KOPT-K1 (cell line): Measurements from ENCODE around the gene HRC.

ENCODE experiments used
- H3K27ac ChIP-seq: fragments of 200-600 bp; sonication (generic); 2 replicates; pipeline ENCODE4 v1.5.1; 2016; ENCODE audit warnings: antibody characterized with exemption, mild to moderate bottlenecking, low read depth, low read length; ENCODE audit not compliant: poor library complexity, severe bottlenecking
- H3K36me3 ChIP-seq: fragments of 200-600 bp; sonication (generic); 2 replicates; pipeline ENCODE4 v1.5.1; 2017; ENCODE audit warnings: antibody characterized with exemption, mild to moderate bottlenecking, low read length, moderate library complexity; ENCODE audit not compliant: insufficient read depth
- H3K9me3 ChIP-seq: fragments of 200-600 bp; sonication (generic); 2 replicates; pipeline ENCODE4 v1.5.1; 2017; ENCODE audit warnings: antibody characterized with exemption, low read length, mild to moderate bottlenecking; ENCODE audit not compliant: insufficient read depth, poor library complexity, severe bottlenecking

Gene HRC

GRCh38 chr19:49173198-49173597, 18.0 kb upstream of the HRC start:
- no peak overlapping the region for H3K27ac ChIP-seq
- H3K9me3 ChIP-seq, result no peaks in the 10 kb centered on the region
- no peaks in the 10 kb centered on the region for H3K36me3 ChIP-seq

GRCh38 chr19:49168421-49168820, 13.2 kb upstream of the HRC start:
- Histone ChIP-seq H3K9me3 (no peaks in the 10 kb centered on the region), H3K27ac (no peak overlapping the region), H3K36me3 (no peaks in the 10 kb centered on the region)

- Histone ChIP-seq H3K9me3 (no peaks in the 10 kb centered on the region), H3K36me3 (no peaks in the 10 kb centered on the region), H3K27ac (no peak overlapping the region)
These were observed 12.7 kb upstream of the HRC start for GRCh38 chr19:49167857-49168409.

GRCh38 chr19:49165865-49166301, 10.7 kb upstream of the HRC start:
- Histone ChIP-seq H3K36me3 (no peaks in the 10 kb centered on the region), H3K27ac (no peak overlapping the region), H3K9me3 (no peaks in the 10 kb centered on the region)

GRCh38 chr19:49165111-49165750, 10.0 kb upstream of the HRC start:
- Histone ChIP-seq H3K36me3 (no peaks in the 10 kb centered on the region), H3K9me3 (no peaks in the 10 kb centered on the region), H3K27ac (no peak overlapping the region)

DNA sequence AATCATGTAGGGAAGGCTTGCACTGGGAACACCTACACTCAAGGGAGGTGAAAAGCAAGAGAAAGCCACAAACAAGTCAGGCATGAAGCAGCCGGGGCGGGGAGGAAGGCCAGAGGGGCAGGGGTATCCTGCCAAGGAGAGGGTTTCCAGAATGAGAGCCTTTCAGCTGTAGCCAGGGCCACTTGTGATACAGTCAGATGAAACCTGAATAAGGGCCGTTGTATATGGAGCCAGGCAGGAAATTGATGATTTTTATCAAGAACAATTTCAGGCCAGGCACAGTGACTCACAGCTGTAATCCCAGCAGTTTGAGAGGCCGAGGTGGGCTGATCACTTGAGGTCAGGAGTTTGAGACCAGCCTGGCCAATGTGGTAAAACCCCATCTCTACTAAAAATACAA, 6.8 kb upstream of the HRC start:
- H3K9me3 ChIP-seq, result no peaks in the 10 kb centered on the region
- H3K36me3 ChIP-seq, result no peaks in the 10 kb centered on the region
- no peak overlapping the region for H3K27ac ChIP-seq

DNA sequence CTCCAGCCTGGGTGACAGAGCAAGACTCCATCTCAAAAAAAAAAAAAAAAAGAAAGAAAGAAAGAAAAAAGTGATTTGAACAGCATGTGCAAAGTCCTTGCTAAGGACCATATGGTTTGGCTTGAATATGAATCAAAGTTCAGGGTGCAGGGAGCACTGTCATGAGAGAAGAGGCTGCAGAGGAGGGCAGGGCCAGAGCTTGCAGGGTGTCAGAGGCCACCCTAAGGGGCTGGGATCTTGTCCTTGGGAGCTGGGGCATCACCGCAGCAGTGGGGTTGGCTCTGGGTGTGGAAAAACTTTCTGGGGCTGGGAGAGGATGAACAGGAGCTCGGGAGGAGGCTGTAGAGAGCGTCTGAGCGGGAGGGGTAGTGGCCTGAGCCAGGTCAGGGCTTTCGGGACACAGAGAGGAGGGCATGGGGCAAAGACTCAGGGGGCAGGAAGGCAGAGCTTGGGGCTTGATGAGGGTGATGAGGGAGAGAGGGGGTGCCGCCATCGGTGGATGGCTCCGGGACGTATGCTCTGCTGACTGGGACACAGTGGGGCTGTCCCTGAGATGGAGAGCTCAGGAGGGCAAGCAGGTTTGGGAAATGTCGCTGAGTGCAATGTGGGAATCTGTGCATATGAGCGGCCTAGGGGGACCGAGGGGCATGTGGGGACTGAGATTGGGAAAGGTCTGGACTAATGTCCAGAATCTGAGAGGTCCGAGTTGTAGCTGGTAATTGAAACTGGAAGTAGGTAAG, 5.4 kb upstream of the HRC start:
- H3K27ac ChIP-seq, result no peak overlapping the region
- no peaks in the 10 kb centered on the region for H3K9me3 ChIP-seq
- no peaks in the 10 kb centered on the region for H3K36me3 ChIP-seq

GRCh38 chr19:49157445-49158224, 2.4 kb upstream of the HRC start, which contains the start of gene TRPM4:
Gene TRPM4 (plus strand): TSS chr19:49157792. CDS start chr19:49157867, 75 bp downstream.
- Histone ChIP-seq H3K9me3 (no peaks in the 10 kb centered on the region), H3K36me3 (no peaks in the 10 kb centered on the region), H3K27ac (no peak within 1 kb of the TSS)

DNA sequence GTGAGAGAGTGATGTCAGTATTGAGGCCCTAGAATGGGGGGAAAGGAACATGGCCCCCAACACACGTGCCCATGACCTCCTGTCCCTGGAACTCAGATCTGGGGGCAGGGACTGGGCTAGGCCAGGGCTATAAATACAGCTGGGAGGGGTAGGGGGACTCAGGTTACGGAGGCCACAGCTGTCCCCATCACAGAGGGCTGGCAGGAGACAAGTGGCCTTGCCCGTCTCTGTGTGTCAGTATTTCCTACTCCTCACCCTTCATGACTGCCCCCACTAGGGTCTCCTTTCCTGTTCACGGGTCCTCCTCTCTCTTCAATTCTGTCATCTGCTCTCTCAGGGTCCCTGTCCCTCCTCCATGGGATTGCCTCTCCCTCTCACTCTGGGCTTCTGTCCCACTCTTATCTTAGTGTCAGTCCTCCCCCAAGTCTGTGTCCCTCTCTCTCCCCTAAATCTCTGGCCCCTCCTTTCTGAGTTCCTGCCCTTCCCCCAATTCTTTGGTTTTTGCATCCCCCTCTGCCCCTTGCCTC, 687 bp upstream of the HRC start:
- Histone ChIP-seq H3K9me3 (no peaks in the 10 kb centered on the region), H3K27ac (no peak overlapping the region), H3K36me3 (no peaks in the 10 kb centered on the region)

DNA sequence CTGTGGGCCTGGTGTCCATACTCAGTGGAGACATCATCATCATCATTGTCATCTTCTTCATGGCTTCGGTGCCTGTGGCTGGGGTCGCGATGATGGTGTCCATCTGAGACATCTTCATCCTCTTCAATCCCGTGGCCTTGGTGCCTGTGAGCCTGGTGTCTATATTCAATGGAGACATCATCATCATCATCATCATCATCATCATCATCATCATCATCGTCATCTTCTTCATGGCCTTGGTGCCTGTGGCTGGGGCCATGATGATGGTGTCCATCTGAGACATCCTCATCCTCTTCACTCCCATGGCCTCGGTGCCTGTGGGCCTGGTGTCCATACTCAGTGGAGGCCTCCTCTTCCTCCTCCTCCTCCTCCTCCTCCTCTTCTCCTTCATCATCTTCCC, 917 bp downstream of the HRC start:
- Histone ChIP-seq H3K27ac (no peak overlapping the region), H3K36me3 (no peaks in the 10 kb centered on the region), H3K9me3 (no peaks in the 10 kb centered on the region)

- no peak overlapping the region for H3K27ac ChIP-seq
- no peaks in the 10 kb centered on the region for H3K9me3 ChIP-seq
- H3K36me3 ChIP-seq, result no peaks in the 10 kb centered on the region
These were observed 1.9 kb downstream of the HRC start for GRCh38 chr19:49153167-49153809.

DNA sequence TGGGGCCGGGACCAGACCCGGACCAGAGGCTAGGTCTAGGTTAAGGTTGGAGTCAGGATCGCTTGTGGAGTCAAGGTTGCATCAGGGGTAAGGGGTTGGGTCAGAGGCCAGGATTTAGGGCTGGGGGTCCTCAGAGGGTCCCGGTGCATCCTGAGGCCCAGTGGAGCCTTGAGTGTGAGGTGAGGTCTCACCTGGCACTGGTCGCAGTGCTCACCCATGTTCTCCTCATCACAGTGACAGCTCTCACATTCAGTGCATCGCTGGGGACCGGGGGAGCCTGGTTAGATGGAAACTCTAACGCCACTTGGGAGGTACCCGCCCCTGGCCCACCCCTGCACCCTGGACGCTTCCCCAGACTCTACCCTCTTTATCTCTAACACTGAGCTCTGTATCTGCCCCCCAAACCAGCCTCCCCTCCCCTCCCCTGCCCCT, 3.1 kb downstream of the HRC start:
- Histone ChIP-seq H3K27ac (no peak overlapping the region), H3K9me3 (no peaks in the 10 kb centered on the region), H3K36me3 (no peaks in the 10 kb centered on the region)

- Histone ChIP-seq H3K9me3 (no peaks in the 10 kb centered on the region), H3K27ac (no peak overlapping the region), H3K36me3 (no peaks in the 10 kb centered on the region)
These were observed 3.7 kb downstream of the HRC start for GRCh38 chr19:49151267-49152118.

- Histone ChIP-seq H3K36me3 (no peaks in the 10 kb centered on the region), H3K27ac (no peak overlapping the region), H3K9me3 (no peaks in the 10 kb centered on the region)
These were observed 4.3 kb downstream of the HRC start for GRCh38 chr19:49150944-49151243.
